Measurements from ENCODE around the gene ATG10. TPM values are rescaled to one million over a fixed set of nuclear protein-coding genes. Genes with fewer than 3 reads are reported as not detected.
A peak's percentile ranks its signal among the peaks of the same experiment; 100 is the strongest.

The ATG10 gene
- total and polyA plus RNA-seq, 2 of the 8 experiments (the other 6 are each of a cell fraction or from before 2014, with no cell fraction given) = 3.7 to 8.8 TPM

DNA sequence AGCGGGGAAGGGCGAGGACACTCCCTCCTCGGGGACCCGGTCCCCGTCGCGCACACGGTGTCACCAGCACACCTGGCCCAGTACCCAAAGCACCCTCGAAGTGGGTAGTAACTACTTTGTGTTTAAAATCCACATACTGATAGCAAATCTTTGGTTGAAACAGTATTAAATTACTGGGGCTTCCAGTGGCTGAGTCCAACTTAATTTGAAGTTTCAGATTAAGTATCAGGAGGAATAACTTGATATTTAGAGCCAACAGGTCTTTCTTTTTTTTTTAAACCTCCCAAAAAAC is 615 bp downstream of the ATG10 start:
- Histone ChIP-seq H3K4me2 (ENCODE audit: insufficient read depth in 1 of 2, low read depth in 2 of 2, low read length in 2 of 2) (peak overlapping the region; percentile 69 to 73), H3K79me1 (ENCODE audit: low read depth, low read length) (no peaks in the 10 kb centered on the region), H3K27me3 (replicated peaks in 1 of 4; ENCODE audit: control insufficient read depth in 3 of 4, extremely low read depth in 1 of 4, insufficient read depth in 3 of 4, low read length in 3 of 4) (no peaks in the 10 kb centered on the region), H4K8ac (ENCODE audit: extremely low read depth, insufficient read depth, low read length) (peak overlapping the region; percentile 99), H2BK5ac (ENCODE audit: low read depth, low read length) (peak overlapping the region; percentile 94), H3K18ac (ENCODE audit: extremely low read depth, low read length) (peak overlapping the region; percentile 80; the same call in 1 of the 2 replicates), H3K79me2 (ENCODE audit: control insufficient read depth in 1 of 2, insufficient read depth in 2 of 2, low read length in 2 of 2) (no peaks in the 10 kb centered on the region), H2AK5ac (ENCODE audit: low read depth, low read length) (no peak overlapping the region), H3K4me1 (replicated peaks in 1 of 4; ENCODE audit: control insufficient read depth in 3 of 4, insufficient read depth in 4 of 4, low read length in 3 of 4) (peaks cover 0 to 8% (median 1%) of the 10 kb centered on the region in 4 experiments; a peak in 1 of 7 replicates), H2BK12ac (ENCODE audit: low read depth, low read length) (no peak overlapping the region; the same call in 1 of the 2 replicates), H3K9ac (replicated peaks in 1 of 4; ENCODE audit: extremely low read depth in 1 of 4, low read depth in 3 of 4, low read length in 3 of 4) (peak overlapping the region; percentile 93 to 97 (median 94)), H2BK120ac (replicated peaks; ENCODE audit: low read depth, low read length) (no peak overlapping the region), H3K36me3 (ENCODE audit: control insufficient read depth in 2 of 4, insufficient read depth in 4 of 4, low read length in 3 of 4) (peaks cover 0 to 4% (median 0%) of the 10 kb centered on the region in 4 experiments; a peak in 1 of 8 replicates), H3K56ac (replicated peaks; ENCODE audit: insufficient read length, low read depth, low read length) (peak overlapping the region; percentile 98), H3K9me3 (ENCODE audit: insufficient read depth in 2 of 2, low read depth in 1 of 2, low read length in 1 of 2) (no peaks in the 10 kb centered on the region), H2AFZ (ENCODE audit: low read length) (no peak overlapping the region), H3K27ac (ENCODE audit: low read depth, low read length) (peak overlapping the region; percentile 94), H3K4me3 (ENCODE audit: extremely low read depth in 1 of 4, insufficient read depth in 2 of 4, low read depth in 3 of 4, low read length in 4 of 4) (peak overlapping the region; percentile 65 to 76 (median 66)), H3K4ac (replicated peaks; ENCODE audit: insufficient read length, low read depth, low read length) (no peak overlapping the region), H2BK15ac (ENCODE audit: low read length) (no peak overlapping the region), H4K5ac (ENCODE audit: insufficient read length, low read depth, low read length) (peak overlapping the region; percentile 66), H4K20me1 (replicated peaks in 1 of 2; ENCODE audit: control insufficient read depth in 1 of 2, insufficient read depth in 2 of 2, low read length in 2 of 2) (no peaks in the 10 kb centered on the region), H2BK20ac (ENCODE audit: low read length) (no peak overlapping the region), H4K91ac (replicated peaks; ENCODE audit: insufficient read length, low read length) (peak overlapping the region; percentile 65), H3K14ac (ENCODE audit: insufficient read length) (no peak overlapping the region), H3K23me2 (ENCODE audit: low read depth, low read length) (peaks cover 4% of the 10 kb centered on the region; the same call in 1 of the 2 replicates), H3K23ac (ENCODE audit: insufficient read length) (no peak overlapping the region)
- 0% methylated on average over 8 of the region's 9 CpGs; no CpG with 5 or more reads in 1 of the 2 experiments for WGBS, 2 experiments (ENCODE audit: extremely low coverage in 1 of 2, insufficient coverage in 1 of 2, insufficient read length in 1 of 2, insufficient replicate concordance in 2 of 2, low coverage in 1 of 2, low lambda C conversion rate in 2 of 2, missing lambda C conversion rate in 1 of 2)
- FAIRE-seq = no peak
- ChIA-PET CTCF (ENCODE audit: partially characterized antibody) (no interaction called here), POLR2A (ENCODE audit: partially characterized antibody) (interaction anchor here (0.5 to 1.3 kb wide), 5 partner anchors 8 to 729 kb away, joined by 3 to 12 read pairs (median 4); no protein-coding TSS in a partner anchor)
- DNase-seq (ENCODE audit: low read depth in 1 of 2, low spot score in 2 of 2) = no peak
- TF ChIP-seq JUN (IDR thresholded peaks at IDR 0.05; ENCODE audit: low read depth, low read length) = no peak
- no peak; the same call in 1 of the 2 replicates for TF ChIP-seq PHF8 (conservative IDR thresholded peaks at IDR 0.05; ENCODE audit: low read depth, low read length)
- TF ChIP-seq JUND (IDR thresholded peaks at IDR 0.05; ENCODE audit: low read length) = no peak
- TF ChIP-seq SAP30 (IDR thresholded peaks at IDR 0.05; ENCODE audit: insufficient read depth, insufficient replicate concordance, low read length) = no peak
- 0 out of 2 replicates have a peak, but pooled peaks have one; percentile 49 for TF ChIP-seq TCF12 (IDR thresholded peaks at IDR 0.05; ENCODE audit: low read depth, low read length)
- TF ChIP-seq CTBP2 (IDR thresholded peaks at IDR 0.05; ENCODE audit: borderline replicate concordance, insufficient read depth, insufficient read length, low read length) = no peak
- no peak for TF ChIP-seq HDAC2 (IDR thresholded peaks at IDR 0.05; ENCODE audit: borderline replicate concordance in 1 of 2, low read depth in 2 of 2, low read length in 2 of 2)
- TF ChIP-seq SIN3A (conservative IDR thresholded peaks at IDR 0.05 in 1 of 2, IDR thresholded peaks at IDR 0.05 in 1 of 2; ENCODE audit: low read depth in 1 of 2, low read length in 2 of 2) = 0 out of 4 replicates have a peak, but pooled peaks of 1 of the 2 experiments have one; percentile 19
- no peak for TF ChIP-seq KDM4A (IDR thresholded peaks at IDR 0.05; ENCODE audit: low read depth, low read length, severe bottlenecking)
- TF ChIP-seq TBP (IDR thresholded peaks at IDR 0.05; ENCODE audit: low read depth, low read length) = peak; percentile 16; the same call in 1 of the 2 replicates
- no peak for TF ChIP-seq RBBP5 (IDR thresholded peaks at IDR 0.05; ENCODE audit: borderline replicate concordance, low read depth, low read length)
- TF ChIP-seq CREB1 (IDR thresholded peaks at IDR 0.05) = peak; percentile 73
- no peak for TF ChIP-seq TEAD4 (IDR thresholded peaks at IDR 0.05; ENCODE audit: low read depth, low read length)

All from H1 (cell line).